IPS-NIHi11 (cell line): ENCODE data around the gene TALDO1.

Experiments
- DNase-seq: peaks from one replicate; pipeline ENCODE4 v3.0.0; 2012; ENCODE audit warnings: mixed read lengths, low spot score

The TALDO1 gene

GRCh38 chr11:769887-770641 lies 22.8 kb downstream of the TALDO1 start:
- no peak for DNase-seq

- DNase-seq = no peak
These were observed 23.7 kb downstream of the TALDO1 start for GRCh38 chr11:770642-771616.

GRCh38 chr11:771617-772204 lies 24.4 kb downstream of the TALDO1 start:
- no peak for DNase-seq

GRCh38 chr11:772429-773390 lies 25.4 kb downstream of the TALDO1 start:
- no peak for DNase-seq

- DNase-seq = no peak
These were observed 26.2 kb downstream of the TALDO1 start for GRCh38 chr11:773425-773824.

- DNase-seq = no peak
These were observed 26.6 kb downstream of the TALDO1 start for GRCh38 chr11:773830-774229.

GRCh38 chr11:774873-775592 lies 27.8 kb downstream of the TALDO1 start:
- DNase-seq = no peak

- DNase-seq = no peak
These were observed 28.9 kb downstream of the TALDO1 start for GRCh38 chr11:776263-776560.

GRCh38 chr11:776561-777287 lies 29.5 kb downstream of the TALDO1 start:
- peak; percentile 97 for DNase-seq

GRCh38 chr11:777288-778255 lies 30.3 kb downstream of the TALDO1 start, which contains the start of gene GATD1:
Gene GATD1, minus strand, starts transcription at chr11:777487. Its CDS starts 25 bp downstream, at chr11:777462.
- DNase-seq = peak; percentile 100

- DNase-seq = no peak
These were observed 32.0 kb downstream of the TALDO1 start for GRCh38 chr11:778976-779954.

- no peak for DNase-seq
These were observed 32.8 kb downstream of the TALDO1 start for GRCh38 chr11:779955-780532.

- DNase-seq = no peak
These were observed 35.3 kb downstream of the TALDO1 start for GRCh38 chr11:782264-783174.

GRCh38 chr11:783581-784015 lies 36.3 kb downstream of the TALDO1 start:
- DNase-seq = peak; percentile 87

- DNase-seq = no peak
These were observed 39.2 kb downstream of the TALDO1 start for GRCh38 chr11:786235-787083.
